SH-SY5Y (cell line): ENCODE data around the gene MAP2K2.

Experiments used
- GATA2 ChIP-seq: IDR thresholded peaks from 2 replicates; pipeline ENCODE4 v1.6.1; 2011; ENCODE audit warnings: mild to moderate bottlenecking, low read depth, low read length
- GATA3 ChIP-seq: IDR thresholded peaks from 2 replicates; pipeline ENCODE4 v1.6.1; 2011; ENCODE audit warnings: low read depth, mild to moderate bottlenecking, low read length, moderate library complexity

Gene MAP2K2

DNA sequence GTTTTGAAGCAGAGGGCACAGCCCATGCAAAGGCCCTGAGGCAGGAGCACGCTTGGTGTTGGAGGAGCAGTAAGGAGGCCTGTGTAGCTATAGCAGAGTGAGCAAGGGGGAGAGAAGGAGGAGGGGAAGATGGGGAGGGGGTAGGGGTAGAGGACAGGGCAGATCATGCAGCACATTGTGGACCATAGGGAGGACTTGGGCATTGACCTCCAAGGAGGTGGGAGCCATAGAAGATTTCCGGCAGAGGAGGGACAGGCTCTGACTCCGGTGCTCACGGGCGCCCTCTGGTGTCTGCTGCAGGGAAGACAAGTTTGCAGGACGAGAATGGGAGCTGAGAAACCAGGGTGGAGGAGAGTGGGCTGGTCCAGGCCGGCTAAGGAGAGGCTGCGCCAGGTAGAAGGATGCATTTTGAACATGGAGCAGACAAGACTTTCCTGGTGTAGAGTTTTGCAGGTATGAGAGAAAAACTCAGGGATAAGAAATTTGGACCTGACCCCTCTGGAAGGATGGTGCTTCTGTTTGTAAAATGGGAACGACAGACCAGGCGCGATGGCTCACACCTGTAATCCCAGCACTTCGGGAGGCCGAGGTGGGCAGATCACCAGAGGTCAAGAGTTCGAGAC is 15.8 kb upstream of the MAP2K2 start:
- no peak for TF ChIP-seq GATA3
- TF ChIP-seq GATA2, result no peak

DNA sequence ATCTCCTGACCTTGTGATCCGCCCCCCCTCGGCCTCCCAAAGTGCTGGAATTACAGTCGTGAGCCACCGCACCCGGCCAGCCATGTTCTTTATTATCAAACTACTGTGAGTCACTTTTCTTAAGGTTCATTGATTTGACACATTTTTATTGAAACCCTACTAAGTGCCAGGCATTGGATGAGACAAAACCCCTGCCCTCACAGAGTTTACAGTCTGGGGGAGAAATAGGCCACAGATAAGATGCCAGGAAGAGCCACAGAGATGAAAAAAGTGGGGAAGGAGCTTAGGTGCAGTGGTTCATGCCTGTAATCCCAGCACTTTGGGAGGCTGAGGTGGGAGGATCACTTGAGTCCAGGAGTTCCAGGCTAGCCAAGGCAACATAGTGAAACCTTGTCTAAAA is 14.5 kb upstream of the MAP2K2 start:
- TF ChIP-seq GATA2 (no peak), GATA3 (no peak)

DNA sequence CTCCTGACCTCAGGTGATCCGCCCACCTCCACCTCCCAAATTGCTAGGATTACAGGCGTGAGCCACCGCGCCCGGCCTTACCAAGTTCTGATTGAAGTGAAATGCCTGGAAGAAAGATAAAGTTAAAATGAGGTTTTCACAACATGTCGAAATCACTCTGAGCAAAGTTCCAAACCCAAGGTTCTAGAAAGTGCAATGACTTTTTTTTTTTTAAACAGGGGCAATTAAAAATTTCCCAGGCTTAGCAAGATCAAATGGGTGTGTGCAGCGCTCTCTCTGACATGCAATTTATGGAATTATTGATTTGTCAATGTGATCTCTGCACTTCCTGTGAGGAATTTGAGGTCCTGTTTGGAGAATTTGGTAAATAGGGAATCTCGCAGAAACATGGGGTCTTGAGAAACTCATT is 12.8 kb upstream of the MAP2K2 start:
- TF ChIP-seq GATA2 (no peak), GATA3 (no peak)

DNA sequence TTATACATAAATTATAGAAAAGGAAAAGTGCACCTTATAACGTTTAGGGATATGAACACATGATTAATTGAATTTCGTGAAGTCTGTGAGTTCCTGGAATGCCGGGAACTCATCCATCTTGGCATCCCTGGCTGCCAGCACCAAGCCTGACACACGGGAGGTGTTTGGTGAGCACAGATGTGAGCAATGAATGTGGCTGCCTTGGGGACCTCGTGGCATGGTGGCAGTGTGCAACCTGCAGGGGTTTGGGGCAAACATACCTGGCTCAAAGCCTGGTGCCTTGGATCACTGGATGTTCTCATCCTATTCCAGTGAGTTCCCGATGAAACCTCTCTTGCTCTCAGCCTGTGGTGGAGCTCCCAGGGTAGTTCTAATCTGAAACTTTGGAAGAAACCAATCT is 10.4 kb upstream of the MAP2K2 start:
- TF ChIP-seq GATA3, result no peak
- TF ChIP-seq GATA2, result no peak

DNA sequence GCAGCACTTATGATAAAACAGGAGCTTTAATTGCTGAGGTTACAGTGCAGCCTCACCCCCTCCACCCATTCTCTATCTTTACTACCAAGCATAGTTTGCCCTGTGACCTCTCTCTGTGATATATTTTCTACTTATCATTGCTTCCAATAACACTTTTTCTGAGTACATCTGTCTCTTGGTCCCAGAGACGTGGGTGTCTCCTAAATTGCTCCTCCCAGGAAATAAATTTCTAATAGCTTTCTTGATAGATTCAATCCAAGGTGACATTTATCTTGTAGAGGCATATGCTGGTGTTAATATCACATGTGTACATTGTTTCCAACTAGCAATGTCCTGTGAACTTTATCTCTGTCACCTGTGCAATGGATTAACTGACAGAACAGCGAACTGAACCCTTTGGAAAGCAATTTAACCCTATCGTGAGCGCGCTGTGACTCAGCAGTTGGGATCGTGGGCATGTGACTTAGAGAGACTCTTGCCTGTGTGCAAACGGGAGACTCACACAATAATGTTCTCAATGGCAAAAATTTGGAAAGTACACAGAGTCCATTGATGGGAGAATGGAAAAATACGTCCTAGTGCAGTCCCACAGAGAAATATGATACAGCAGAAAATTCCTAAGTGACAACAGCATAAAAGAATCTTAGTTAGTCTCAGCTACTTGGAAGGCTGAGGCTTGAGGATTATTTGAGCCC is 7.0 kb upstream of the MAP2K2 start:
- TF ChIP-seq GATA3, result no peak
- no peak for TF ChIP-seq GATA2

DNA sequence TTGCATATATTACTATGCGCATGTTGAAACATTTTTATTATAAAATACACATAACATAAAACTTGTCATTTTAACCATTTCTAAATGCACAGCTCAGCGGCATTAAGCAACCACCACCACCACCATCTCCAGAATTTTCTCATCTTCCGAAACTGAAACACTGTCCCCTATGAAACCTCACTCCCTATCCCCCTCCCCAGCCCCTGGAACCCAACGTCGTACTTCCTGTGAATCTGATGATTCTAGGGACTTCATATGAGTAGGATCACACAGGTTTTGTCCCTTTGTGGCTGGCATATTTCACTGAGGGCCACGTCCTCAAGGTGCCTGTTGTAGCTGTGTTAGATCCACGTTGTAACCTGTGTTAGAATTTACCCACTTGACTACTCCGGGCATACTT is 716 bp upstream of the MAP2K2 start:
- TF ChIP-seq GATA3, result no peak
- TF ChIP-seq GATA2, result no peak

DNA sequence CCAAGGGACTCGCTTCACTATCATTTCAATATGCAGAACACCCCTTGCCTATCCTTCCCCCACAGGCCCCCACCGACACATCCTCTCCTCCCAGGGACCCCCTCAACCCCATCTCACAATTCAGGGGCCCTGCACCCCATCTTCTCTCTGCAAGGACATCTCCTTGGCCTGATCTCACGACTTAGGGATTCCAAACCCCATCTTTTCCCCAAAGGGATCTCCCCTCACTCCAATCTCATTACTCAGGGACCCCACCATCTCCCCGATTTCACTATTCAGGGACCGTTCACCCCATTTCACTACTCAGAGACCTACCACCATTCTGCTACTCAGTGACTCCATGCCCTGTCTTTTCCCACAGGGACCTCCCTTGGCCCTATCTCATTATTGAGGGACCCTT is 1.4 kb downstream of the MAP2K2 start:
- TF ChIP-seq GATA2 (no peak), GATA3 (no peak)

DNA sequence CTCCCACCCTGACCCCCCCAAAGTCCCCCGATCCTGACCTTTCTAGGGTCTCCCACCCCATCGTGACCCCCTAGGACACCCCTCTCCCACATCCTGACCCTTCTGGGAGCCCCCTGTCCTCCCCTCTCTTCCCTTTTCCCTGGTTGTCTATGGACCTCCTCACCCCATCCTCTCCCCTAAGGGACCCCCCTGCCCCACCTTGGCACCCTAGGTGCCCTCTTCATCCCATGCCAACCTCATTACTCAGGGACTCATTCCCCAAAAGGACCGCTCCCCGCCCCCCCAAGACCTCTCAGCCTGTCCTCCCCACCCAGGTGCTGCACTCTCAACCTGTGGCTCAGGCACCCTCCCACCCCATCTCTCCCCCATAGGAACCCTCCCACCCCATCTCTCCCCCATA is 2.1 kb downstream of the MAP2K2 start:
- TF ChIP-seq GATA2 (no peak), GATA3 (no peak)

DNA sequence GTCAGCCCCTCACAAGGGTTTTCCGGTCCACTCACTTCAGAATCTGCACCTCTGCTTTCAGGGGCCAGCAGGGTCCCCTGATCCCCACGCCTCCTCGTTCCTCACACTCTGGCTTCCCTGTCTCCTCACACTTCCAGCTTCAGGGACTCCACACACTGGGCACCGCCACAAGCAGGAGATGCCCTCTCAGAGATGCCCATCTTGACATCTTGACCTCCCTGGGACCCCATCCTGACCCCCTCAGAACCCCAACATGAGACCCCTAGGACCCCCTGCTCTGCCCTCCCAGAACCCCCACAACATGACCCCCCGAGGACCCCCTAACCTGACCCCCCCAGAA is 2.7 kb downstream of the MAP2K2 start:
- TF ChIP-seq GATA3 (no peak), GATA2 (no peak)

DNA sequence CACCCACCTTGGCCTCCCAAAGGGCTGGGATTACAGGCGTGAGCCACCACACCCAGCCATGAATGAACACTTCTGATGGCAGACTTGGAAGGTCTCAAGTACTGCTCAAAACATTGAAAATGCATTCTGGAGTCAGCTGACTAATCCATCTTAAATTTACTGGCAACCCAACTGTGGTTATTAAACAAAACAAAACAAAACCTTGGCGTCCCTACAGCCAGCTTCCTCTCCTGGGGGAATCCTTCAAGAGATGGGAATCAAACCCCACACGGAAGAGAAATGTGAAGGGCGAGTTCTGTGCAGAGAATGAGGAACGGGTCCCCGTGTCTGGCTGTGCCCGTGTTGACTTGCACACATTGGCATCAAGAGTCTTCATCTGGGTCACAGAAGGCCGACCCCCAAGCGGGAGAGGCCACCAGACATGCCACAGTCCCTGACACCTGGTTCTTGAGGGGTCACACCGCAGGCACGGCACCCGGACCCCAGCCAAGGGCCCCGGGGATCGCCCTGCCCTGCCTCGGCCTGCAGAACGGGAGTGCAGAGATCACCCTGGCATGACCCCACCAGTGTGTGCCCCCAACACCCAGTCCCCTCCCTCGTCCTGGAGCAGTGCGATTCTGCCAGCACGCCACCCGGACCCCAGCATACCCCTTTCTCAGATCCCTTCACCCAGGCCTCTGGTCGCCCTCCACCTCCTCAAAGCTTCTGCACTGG is 3.2 kb downstream of the MAP2K2 start:
- TF ChIP-seq GATA2 (no peak), GATA3 (no peak)

DNA sequence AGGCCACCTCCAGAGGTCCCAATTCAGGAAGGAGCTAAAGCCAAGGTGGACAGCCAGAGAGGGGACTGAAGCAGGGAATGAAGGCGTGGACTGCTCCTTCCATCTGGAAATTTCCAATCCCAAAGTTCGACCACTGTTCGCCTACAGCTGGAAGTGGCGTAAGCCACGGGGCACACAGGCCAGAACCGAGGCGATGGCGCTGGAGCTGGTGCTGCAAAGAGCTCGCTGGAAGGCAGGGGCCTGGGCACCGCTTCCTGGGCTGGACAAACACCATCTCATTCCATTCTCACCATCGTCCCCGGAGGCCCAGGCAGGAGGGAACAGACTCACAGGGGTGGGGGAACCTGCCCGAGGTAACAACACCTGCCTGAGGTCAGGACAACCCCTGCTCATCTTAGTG is 4.2 kb downstream of the MAP2K2 start:
- no peak for TF ChIP-seq GATA3
- no peak for TF ChIP-seq GATA2

DNA sequence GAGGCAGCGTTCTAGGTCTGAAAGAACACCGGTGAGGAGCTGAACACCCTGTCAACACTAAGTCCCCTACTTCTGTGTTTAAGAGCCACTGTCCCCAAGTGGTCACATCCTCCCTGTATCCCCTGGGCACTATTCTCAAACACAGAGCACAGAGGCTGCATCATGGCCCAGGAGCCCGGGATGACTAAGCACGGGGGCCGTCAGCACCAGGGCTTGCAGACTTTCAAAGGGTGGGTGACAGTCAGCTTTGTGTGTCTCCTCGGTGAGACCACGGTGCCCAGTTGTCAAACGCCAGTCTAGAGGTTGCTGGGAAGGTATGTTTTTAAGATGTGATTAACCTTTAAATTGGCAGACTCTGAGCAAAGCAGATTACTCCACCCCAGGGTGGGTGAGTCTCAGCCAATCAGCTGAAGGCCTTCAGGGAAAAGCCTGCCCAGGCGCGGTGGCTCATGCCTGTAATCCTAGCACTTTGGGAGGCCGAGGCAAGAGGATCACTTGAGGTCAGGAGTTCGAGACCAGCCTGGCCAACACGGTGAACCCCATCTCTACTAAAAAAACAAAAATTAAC is 8.0 kb downstream of the MAP2K2 start:
- TF ChIP-seq GATA2 (no peak), GATA3 (no peak)

DNA sequence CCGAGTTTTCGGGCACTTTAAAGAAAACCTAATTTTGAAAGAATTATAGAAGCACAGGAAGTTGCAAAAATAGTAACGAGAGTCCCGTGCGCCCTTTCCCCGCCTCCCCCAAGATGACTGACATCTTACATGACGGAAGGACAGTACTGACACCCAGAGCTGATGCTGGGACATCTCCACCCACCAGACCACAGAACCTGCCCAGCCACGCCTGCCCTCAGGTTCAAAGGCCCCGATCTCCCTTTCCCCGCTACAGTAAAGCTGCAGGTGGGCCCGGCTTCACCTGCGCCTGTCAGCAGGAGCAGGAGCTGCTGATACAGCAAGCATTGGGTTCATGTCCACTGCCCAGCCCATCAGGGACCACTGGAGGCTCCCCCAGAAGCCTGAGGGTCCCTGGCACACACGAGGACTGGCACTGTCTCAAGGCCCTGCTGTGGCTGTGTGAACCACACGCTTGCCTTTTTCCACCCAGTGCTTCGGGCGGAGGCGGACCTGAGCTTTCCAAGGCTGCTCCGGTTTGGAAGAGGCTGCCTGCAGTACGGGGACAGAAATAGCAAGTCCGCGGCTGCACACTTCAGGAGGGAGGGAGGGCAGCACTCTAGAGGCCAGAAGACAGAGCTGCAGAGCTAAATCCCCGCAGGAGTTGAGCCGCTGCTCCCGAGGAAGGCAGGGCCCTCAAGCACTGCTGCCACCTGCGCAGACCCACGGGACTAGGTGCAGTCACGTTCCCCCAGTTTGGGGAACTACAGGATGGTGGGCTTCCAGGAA is 8.7 kb downstream of the MAP2K2 start:
- no peak for TF ChIP-seq GATA2
- TF ChIP-seq GATA3, result no peak

DNA sequence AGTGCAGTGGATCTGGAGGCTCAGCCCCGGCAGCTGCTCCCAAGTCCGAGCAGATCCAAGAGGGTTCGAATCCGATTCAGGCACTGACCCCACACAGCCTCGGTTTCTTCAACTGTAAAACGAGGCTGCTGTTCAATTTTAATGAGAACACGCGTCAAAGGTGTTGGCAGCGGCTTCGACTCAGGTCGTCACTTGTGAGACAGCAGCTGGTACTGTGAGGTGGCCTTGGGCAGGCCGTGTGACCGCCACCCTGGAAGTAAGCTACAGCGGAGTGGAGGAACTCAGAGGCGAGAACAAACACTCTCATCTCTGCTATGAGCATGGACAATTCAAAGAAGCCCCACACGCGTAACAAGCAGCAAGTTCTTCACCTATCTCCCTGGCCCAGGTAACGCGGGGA is 9.7 kb downstream of the MAP2K2 start:
- TF ChIP-seq GATA2 (no peak), GATA3 (no peak)

DNA sequence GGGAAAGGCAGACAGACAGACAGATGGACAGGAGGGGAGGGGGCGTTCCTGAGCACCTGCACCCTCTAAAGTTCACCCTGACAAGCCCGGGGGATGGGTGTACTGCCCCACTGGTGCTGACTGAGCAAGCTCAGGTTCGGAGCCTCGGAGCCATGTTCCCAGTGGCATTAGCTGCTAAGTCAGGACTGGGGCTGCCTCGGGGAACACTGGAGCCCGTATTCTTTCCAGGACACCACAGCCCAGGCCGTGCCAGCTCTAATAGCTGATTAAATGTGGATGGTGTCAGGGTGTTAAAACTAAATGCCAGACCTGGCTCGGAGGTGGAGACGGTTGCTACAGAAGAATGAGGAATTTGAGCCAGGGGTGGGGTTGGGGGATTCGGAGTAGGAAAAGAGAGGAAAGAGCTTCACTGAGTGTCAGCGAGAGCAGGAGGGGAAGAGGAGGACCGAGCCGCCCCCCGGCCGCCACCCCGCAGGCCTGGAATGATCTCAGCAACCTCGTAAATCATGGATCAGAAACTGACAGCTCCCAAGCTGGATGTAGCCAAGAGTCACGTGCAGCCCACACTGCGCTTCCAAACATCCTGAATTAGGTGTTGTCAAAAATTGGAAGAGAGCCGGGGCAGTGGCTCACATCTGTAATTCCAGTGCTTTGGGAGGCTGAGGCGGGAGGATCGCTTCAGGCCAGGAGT is 10.4 kb downstream of the MAP2K2 start:
- no peak for TF ChIP-seq GATA2
- TF ChIP-seq GATA3, result no peak
